PC-9 (cell line): ENCODE results near the gene LRRC31. TPM values are rescaled to one million over a fixed set of nuclear protein-coding genes. Genes with fewer than 3 reads are reported as not detected.

Experiments
- BruUV-seq: library from RNA; stranded (reverse); fragments of 400-500 nt; replicated peaks from 2 replicates; lab custom pipeline; 2021; lab: Mats Ljungman, UMichigan
- CTCF ChIA-PET: fragments of 300-600 bp; sonication (Branson Sonifier 250); formaldehyde crosslinking; loops from one replicate; lab custom pipeline; 2022; ENCODE audit warnings: antibody characterized with exemption; lab: Charles Lee
- POLR2A ChIA-PET: fragments of 300-600 bp; sonication (Branson Sonifier 250); formaldehyde crosslinking; loops from one replicate; lab custom pipeline; 2022; ENCODE audit warnings: antibody characterized with exemption; ENCODE audit not compliant: unreplicated experiment; lab: Charles Lee
- DNase-seq, 2 experiments: peaks; one replicate each; pipeline versions ENCODE4 v3.0.0 to v3.0.0-alpha.2; 2015 to 2022; ENCODE audit warnings: mixed read lengths in 1 of 2
- H2AFZ ChIP-seq: fragments of 200-600 bp; sonication (generic); 2 replicates; pipeline ENCODE4 v1.8.1; 2017; ENCODE audit warnings: antibody characterized with exemption
- H3F3A ChIP-seq: fragments of 200-600 bp; sonication (generic); 2 replicates; pipeline ENCODE4 v1.8.1; 2017; ENCODE audit warnings: antibody characterized with exemption, mild to moderate bottlenecking, low read depth; ENCODE audit not compliant: insufficient read depth
- H3K27ac ChIP-seq: fragments of 200-600 bp; sonication (generic); 2 replicates; pipeline ENCODE4 v1.6.1; 2016; ENCODE audit warnings: mixed run types
- H3K27me3 ChIP-seq: fragments of 200-600 bp; sonication (generic); 2 replicates; pipeline ENCODE4 v1.6.1; 2016; ENCODE audit warnings: low read depth, mixed run types; ENCODE audit not compliant: insufficient read depth
- H3K36me3 ChIP-seq: fragments of 200-600 bp; sonication (generic); 2 replicates; pipeline ENCODE4 v1.6.1; 2016; ENCODE audit warnings: low read depth, mixed run types
- H3K4me1 ChIP-seq: fragments of 200-600 bp; sonication (generic); replicated peaks from 2 replicates; pipeline ENCODE4 v1.6.1; 2016; ENCODE audit warnings: mixed run types; ENCODE audit not compliant: insufficient read depth
- H3K4me2 ChIP-seq: fragments of 200-600 bp; sonication (generic); 2 replicates; pipeline ENCODE4 v1.6.1; 2017; ENCODE audit warnings: mixed run types
- H3K4me3 ChIP-seq: fragments of 200-600 bp; sonication (generic); 2 replicates; pipeline ENCODE4 v1.6.1; 2016; ENCODE audit warnings: mixed run types
- H3K79me2 ChIP-seq: fragments of 200-600 bp; sonication (generic); 2 replicates; pipeline ENCODE4 v1.6.1; 2017; ENCODE audit warnings: low read depth, mixed run types
- H3K9me2 ChIP-seq: fragments of 200-600 bp; sonication (generic); 2 replicates; pipeline ENCODE4 v1.8.1; 2017; ENCODE audit warnings: mild to moderate bottlenecking; ENCODE audit not compliant: insufficient read depth
- H3K9me3 ChIP-seq: fragments of 200-600 bp; sonication (generic); 2 replicates; pipeline ENCODE4 v1.8.1; 2016; ENCODE audit warnings: low read depth; ENCODE audit not compliant: insufficient read depth
- H4K20me1 ChIP-seq: fragments of 200-600 bp; sonication (generic); 2 replicates; pipeline ENCODE4 v1.8.1; 2017; ENCODE audit not compliant: insufficient read depth
- EZH2 ChIP-seq: fragments of 200-600 bp; sonication (generic); IDR thresholded peaks from 2 replicates; pipeline ENCODE4 v1.8.0; 2017; ENCODE audit warnings: antibody characterized with exemption, low read depth
- intact Hi-C: fragments of 100-400 bp; cut with micrococcal nuclease; formaldehyde crosslinking; loops from one replicate; pipeline ENCODE4 v1.10.0; 2022; ENCODE audit not compliant: unreplicated experiment
- total RNA-seq: library from RNA; stranded (reverse); gene quantifications from 2 replicates; pipeline ENCODE4 v1.2.3, GENCODE V29; 2021
- TF ChIP-seq, protein P1 (sequence below): fragments of 200-600 bp; sonication (generic); conservative IDR thresholded peaks from 2 replicates; pipeline ENCODE4 v1.6.1; 2017; ENCODE audit warnings: mixed run types, antibody characterized with exemption, mild to moderate bottlenecking, moderate library complexity

The LRRC31 gene
- total RNA-seq, 1 experiment from 2014 or later, result not detected

DNA sequence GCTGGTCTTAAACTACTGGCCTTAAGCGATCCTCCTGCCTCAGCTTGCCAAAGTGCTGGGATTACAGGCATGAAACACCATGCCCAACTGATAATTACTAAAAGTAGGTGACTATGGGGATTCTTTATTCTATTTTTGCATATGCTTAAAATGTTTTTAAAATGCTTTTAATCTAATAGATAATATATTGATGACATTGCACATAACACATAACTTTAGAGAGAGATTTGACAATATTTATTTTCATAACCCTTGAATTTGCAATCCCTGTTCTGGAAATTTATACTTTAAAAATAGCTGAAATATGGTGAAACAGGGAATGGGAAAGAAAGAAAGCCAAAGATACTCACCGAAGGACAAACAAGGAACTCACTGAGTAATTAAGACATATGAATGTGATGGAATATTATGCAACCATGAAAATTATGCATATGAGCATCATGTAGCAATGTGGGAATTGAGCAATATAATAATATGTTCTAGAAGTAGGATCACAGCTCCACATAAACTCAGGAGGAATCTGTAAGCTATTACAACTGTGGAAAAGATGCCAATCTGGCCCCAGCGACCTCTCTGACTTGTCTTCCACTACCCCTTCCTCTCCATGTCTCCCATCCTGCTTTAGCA, 2.0 kb downstream of the LRRC31 start:
- Histone ChIP-seq H3K36me3 (no peaks in the 10 kb centered on the region), H3K4me2 (no peak overlapping the region), H3K27me3 (no peaks in the 10 kb centered on the region), H3K9me2 (no peaks in the 10 kb centered on the region), H3F3A (no peaks in the 10 kb centered on the region; the same call in none of the 2 replicates), H2AFZ (no peak overlapping the region), H3K9me3 (no peaks in the 10 kb centered on the region), H4K20me1 (no peaks in the 10 kb centered on the region), H3K79me2 (no peaks in the 10 kb centered on the region), H3K27ac (no peak overlapping the region), H3K4me3 (no peak overlapping the region), H3K4me1 (peaks cover 19% of the 10 kb centered on the region)
- intact Hi-C loops, result no loop called here
- DNase-seq, result no peak
- TF ChIP-seq, protein P1, sequence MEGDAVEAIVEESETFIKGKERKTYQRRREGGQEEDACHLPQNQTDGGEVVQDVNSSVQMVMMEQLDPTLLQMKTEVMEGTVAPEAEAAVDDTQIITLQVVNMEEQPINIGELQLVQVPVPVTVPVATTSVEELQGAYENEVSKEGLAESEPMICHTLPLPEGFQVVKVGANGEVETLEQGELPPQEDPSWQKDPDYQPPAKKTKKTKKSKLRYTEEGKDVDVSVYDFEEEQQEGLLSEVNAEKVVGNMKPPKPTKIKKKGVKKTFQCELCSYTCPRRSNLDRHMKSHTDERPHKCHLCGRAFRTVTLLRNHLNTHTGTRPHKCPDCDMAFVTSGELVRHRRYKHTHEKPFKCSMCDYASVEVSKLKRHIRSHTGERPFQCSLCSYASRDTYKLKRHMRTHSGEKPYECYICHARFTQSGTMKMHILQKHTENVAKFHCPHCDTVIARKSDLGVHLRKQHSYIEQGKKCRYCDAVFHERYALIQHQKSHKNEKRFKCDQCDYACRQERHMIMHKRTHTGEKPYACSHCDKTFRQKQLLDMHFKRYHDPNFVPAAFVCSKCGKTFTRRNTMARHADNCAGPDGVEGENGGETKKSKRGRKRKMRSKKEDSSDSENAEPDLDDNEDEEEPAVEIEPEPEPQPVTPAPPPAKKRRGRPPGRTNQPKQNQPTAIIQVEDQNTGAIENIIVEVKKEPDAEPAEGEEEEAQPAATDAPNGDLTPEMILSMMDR, result no peak
- no peak for TF ChIP-seq EZH2
- POLR2A ChIA-PET, result interaction anchor here (0.7 kb wide), 1 partner anchor 18 kb away, joined by 5 read pairs; no protein-coding TSS in a partner anchor
- BruUV-seq, result no TSS peak
- CTCF ChIA-PET, result no interaction called here

DNA sequence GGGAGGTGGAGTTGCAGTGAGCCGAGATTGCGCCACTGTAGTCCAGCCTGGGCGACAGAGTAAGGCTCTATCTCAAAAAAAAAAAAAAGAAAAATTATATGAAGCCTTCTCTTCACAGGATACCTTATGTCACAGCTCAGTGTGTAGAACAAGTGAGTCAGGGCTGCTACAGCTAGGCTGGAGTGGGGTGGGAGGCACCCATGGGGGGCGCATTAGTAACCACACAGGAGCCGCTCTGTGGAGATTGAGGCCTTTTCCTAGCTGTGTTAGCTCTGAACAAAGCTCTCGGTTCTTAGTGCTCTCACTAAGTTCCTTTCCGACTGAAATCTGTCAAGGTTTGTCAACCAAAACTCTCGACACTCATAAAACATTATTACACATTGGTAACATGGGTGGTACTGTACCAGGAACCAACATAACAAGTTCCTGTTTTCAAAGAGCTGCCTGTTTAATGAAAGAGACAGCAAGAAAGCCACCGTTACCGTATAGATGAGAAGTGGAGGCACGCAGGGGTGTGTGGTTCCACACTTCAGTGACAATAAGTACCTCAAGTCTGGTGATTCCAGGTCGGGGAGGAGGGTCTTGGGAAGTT, 4.5 kb downstream of the LRRC31 start:
- CTCF ChIA-PET, result interaction anchor here (0.6 kb wide), 2 partner anchors 259 to 315 kb away, joined by 3 to 4 read pairs; no protein-coding TSS in a partner anchor
- TF ChIP-seq EZH2, result no peak
- TF ChIP-seq, protein P1, result no peak
- POLR2A ChIA-PET, result interaction anchor here (0.7 kb wide), 1 partner anchor 309 kb away, joined by 13 read pairs; no protein-coding TSS in a partner anchor
- Histone ChIP-seq H3K79me2 (no peaks in the 10 kb centered on the region), H3F3A (no peaks in the 10 kb centered on the region; the same call in none of the 2 replicates), H3K4me2 (no peak overlapping the region), H3K4me1 (peaks cover 10% of the 10 kb centered on the region), H3K4me3 (no peak overlapping the region), H2AFZ (no peak overlapping the region), H3K36me3 (no peaks in the 10 kb centered on the region), H3K9me2 (no peaks in the 10 kb centered on the region), H3K9me3 (no peaks in the 10 kb centered on the region), H3K27ac (no peak overlapping the region), H4K20me1 (no peaks in the 10 kb centered on the region), H3K27me3 (no peaks in the 10 kb centered on the region)
- BruUV-seq, result no TSS peak
- intact Hi-C loops, result no loop called here
- DNase-seq, result no peak

DNA sequence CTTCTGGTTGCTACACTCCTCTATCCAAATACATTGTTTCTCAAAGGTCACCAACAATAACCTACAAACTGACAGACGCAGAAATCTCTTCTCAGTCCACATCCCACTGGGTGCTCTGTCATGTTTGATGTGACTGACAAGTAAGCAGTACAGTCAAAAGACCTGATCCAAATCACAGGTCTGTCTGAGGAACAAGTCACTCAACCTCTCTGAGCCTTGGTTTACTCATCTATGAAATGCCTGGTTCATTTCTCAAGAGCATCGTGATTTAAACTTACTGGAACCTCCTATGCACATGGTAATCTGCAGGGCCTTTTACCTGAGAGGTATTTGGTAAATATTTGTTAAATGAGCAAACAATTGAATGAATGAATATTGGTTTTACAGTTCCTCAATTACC, 5.5 kb downstream of the LRRC31 start:
- CTCF ChIA-PET, result interaction anchor here (0.7 kb wide), 1 partner anchor 948 kb away, joined by 3 read pairs; no protein-coding TSS in a partner anchor
- Histone ChIP-seq H2AFZ (no peak overlapping the region), H3K36me3 (no peaks in the 10 kb centered on the region), H3F3A (no peaks in the 10 kb centered on the region; the same call in none of the 2 replicates), H3K27ac (no peak overlapping the region), H3K79me2 (no peaks in the 10 kb centered on the region), H3K27me3 (no peaks in the 10 kb centered on the region), H4K20me1 (no peaks in the 10 kb centered on the region), H3K4me1 (peaks cover under 1% of the 10 kb centered on the region; the same call in 1 of the 2 replicates), H3K4me3 (no peak overlapping the region), H3K4me2 (no peak overlapping the region), H3K9me2 (no peaks in the 10 kb centered on the region), H3K9me3 (no peaks in the 10 kb centered on the region)
- intact Hi-C loops, result loop anchor here (5.0 kb wide), 1 partner anchor 548 kb away; no protein-coding TSS in a partner anchor
- TF ChIP-seq, protein P1, result no peak
- no peak for TF ChIP-seq EZH2
- DNase-seq, result no peak
- no TSS peak for BruUV-seq
- POLR2A ChIA-PET, result no interaction called here
